ENCODE data around the gene A2ML1.
"Not testable (repeated sequence)": the region's sequence is repeated elsewhere in the genome, so short reads cannot be mapped to it uniquely, and the experiment has no call there.

A2ML1 gene

DNA sequence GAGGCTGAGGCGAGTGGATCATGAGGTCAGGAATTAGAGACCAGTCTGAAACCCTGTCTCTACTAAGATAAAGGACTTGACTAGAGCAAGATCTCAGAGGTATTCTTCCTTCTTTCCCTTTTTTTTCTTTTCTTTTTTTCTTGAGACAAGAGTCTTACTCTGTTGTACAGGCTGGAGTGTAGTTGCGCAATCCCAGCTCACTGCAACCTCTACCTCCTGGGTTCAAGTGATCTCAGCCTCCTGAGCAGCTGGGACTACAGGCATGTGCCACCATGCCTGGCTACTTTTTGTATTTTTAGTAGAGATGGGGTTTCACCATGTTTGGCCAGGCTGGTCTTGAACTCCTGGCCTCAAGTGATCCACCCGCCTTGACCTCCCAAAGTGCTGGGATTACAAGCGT lies 37.0 kb downstream of the A2ML1 start:
- not testable (repeated sequence) for DNase-seq

DNA sequence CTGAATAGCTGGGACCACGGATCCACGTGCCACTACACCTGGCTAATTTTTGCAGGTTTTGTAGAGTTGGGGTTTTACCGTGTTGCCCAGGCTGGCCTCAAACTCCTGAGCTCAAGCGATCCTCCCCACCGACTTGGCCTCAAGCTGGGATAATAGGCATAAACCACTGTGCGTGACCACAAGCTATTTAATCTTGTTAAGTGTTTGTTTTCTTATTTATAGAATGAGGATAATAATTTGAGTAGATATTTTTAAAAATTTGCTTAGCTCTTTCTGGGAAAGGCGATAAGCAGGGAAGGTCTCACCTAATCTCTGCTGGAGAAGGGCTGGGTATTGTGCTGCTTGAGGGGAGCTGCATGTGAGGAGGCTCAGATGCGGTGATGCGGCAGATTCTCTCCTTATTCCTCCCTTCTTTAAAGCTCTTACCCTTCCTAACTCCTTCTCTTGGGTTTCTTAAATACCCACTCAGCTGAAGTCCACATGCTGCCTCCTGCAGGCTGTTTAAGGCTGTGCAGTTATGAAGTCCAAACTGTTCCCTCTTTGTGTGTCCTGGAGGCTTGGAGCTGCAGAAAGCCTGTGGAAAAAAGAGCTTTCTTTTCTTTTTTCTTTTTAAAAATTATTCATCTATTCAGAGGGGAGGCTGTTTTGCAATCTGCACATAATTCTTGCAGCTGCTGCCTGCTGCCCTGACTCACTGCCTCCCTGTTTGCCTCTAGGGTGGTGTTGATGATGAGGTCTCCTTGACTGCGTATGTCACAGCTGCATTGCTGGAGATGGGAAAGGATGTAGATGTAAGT lies 37.9 kb downstream of the A2ML1 start:
- no peak for DNase-seq

DNA sequence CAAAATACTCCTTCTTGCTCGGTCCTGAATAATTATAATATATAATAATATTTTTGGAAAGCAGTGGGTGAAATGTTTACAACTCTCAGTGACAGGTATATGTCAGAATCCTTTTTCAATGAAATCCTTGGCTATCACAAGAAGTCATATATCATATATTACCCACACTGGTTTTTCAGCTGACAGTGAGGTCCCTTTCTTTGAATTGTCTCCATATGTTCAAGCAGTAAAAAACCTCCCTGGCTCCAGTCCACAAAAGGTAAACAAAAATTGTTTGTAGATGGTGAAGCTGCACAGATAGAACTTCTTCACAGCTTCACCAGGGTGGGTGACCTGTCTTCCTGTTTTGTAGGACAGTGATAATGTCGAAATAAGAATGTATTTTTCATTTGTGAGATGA lies 44.0 kb downstream of the A2ML1 start:
- no peak for DNase-seq

DNA sequence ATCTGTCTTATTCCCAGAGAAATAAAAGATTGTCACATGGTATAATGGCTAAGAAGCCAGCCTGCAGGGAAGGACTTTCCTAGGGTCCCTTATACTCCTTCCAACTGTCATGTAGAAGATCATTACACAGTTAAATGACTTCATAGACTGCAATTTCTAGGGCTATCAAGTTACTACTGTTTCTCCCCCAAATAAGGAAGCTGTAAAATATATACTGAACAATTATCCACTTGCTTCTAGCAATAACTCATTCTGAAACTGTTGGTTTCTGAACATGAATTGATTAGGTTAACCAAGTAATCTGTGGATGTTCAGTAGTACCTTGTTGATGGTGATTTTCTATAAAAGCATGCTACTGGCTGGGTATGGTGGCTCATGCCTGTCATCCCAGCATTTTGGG lies 44.6 kb downstream of the A2ML1 start:
- DNase-seq, result no peak

DNA sequence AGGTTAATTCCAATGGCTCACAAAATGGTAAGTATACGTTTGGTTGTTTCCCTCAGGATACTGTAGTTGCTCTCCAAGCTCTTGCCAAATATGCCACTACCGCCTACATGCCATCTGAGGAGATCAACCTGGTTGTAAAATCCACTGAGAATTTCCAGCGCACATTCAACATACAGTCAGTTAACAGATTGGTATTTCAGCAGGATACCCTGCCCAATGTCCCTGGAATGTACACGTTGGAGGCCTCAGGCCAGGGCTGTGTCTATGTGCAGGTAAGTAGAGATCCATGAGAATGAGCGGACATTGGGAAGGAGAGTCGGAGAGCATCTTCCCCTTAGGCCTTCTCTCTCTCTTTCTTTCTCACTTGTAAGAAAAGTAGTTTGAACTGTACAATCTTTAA lies 45.4 kb downstream of the A2ML1 start:
- no peak for DNase-seq

DNA sequence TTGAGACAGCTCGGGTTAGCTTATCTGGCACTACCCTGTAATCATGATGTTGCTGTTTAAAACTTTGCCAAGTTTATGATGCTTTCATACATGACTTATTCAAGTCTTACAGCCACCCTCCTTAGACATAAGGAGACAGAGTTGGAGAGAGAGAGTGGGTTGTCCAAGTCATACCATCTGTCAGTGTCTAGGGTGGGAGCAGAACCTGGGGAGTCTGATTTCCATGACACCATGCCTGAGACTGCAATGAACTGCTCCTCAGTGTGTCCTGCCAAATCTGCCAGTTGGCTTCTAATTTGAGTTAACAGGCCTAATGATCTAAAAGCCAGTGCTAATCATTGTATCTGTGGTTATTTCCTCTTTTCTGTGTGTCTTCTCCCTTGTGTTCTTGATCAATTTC lies 48.2 kb downstream of the A2ML1 start:
- no peak for DNase-seq

DNA sequence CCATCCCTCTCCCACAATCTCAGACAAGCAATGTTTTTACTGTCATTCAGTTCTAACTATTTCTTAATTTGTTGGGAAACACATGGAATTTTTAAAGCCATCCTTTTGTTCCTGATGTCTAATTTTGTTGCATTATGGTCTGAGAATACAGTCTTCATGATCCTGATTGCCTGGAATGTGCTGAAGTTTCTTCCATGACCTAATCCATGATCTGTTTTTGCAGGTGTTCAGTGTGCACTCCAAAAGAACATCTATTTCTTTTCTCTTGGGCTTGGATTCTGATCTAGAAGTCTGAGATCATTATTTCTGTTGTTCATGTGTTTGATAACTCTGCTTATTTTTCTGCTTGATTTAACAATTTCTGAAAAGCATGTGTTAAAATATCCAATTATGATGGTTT lies 48.6 kb downstream of the A2ML1 start:
- DNase-seq, result no peak

DNA sequence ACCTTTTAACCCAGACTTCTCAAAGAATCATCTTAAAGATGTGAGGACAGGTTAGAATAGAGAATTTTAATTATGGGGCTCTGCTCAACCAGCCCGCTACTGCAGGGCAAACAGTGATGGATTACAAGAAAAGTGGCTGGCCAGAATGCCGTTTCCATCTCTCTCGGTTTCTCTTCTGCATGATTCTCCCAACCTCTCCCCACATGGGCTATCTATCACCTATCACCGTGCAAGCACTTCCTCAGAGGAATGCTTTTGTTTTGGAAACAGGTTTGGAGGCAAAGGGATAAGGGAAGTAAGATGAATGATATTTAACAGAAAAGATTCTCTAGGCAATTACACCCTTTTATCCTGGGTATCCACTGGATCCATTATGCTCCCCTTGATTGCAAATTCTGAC lies 54.5 kb downstream of the A2ML1 start:
- no peak for DNase-seq

DNA sequence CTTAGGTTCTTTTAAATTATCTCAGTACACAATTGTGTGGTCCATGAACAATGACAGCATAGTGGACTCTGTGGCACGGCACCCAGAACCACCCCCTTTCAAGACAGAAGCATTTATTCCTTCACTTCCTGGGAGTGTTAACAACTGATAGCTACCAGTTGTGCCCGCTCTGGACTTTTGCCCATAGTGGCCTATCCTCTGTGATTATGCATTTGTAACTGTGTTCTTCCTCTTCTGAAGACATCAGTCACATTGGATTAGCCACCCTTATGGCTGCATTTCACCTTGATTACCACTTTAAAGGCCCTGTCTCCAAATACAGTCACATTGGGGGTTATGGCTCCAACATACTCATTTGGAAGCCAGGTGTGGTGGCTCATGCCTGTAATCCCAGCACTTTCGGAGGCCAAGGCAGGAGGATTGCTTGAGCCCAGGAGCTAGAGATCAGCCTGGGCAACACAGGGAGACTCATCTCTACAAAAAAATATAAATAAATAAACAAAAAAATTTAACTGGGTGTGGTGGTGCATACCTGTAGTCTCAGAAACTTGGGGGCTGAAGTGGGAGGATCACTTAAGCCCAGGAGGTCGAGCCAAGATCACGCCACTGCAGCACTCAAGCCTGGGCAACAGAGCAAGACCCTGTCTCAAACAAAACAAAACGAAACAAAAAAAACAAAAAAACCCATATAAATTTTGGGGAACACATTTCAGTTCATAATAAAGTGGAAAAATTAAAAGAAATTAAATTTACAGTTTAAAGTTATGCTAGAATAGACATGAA lies 64.3 kb downstream of the A2ML1 start:
- DNase-seq, result no peak

DNA sequence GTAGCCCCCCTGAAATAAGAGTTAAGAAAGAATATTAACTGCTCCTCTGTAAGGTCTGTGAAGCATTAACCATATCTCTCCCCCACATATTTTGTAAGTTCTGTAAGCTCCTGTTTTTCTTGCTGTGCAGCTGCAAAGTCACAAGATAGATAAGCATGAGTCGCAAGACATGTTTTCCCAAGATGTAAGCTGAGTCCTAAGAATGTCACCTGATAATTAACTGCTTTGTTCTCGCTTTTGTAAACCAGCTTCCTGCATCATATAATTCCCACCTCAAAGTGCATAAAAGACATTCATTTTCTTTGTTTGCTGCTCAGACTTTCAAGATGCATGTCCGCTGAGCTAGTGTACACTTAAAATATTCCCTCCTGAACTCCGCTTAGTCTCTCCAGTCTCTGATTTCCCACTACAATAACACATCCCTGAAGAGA lies 64.9 kb downstream of the A2ML1 start:
- no peak for DNase-seq

DNA sequence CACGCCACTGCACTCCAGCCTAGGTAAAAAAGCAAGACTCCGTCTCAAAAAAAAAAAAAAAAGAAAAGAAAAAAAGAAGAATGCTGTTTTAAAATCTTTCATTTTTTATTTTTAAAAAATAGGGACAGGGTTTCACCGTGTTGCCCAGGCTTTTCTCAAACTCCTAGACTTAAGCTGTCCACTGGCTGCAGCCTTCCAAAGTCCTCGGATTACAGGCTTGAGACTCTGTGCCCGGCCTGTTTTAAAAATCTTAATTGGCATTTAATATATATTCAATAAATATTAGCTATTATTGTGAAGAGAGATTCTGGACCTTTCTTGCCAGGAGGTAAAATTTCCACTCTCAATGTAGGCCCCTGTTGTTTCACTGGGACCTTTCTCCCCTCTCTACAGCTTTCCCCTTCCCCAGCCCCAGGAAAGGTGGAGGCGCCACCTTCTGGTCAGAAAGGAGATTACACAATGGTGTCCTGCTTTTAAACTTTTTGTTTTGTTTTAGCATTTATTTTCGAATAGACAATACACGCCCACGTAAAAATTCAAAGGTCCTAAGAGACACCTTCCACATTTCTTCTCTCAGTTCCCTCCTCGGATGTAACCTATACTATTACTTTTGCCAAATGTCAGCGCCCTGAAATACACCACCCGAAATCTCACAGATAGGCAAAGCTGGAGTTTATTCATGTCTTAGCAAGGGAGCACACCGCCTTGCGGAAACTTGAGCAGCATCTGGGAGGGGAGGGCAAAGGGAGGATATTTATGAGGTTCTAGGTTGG lies 68.1 kb downstream of the A2ML1 start:
- DNase-seq, result peak; percentile 21

DNA sequence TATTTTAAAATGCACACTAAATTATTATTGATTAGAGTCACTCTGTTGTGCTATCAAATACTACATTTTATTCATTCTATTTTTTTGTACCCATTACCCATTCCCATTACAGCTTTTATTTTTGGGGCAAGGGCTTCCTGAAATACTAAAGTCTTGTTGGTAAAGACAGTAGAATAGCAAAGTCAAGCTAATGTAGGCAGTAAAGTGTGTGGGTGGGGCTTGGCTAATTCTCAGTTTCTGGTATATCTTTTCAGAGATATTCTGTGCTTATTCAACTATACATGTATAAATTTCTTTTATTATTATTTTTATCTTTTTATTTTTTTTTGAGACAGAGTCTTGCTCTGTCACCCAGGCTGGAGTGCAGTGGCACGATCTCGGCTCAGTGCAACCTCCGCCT lies 69.6 kb downstream of the A2ML1 start:
- DNase-seq, result no peak

DNA sequence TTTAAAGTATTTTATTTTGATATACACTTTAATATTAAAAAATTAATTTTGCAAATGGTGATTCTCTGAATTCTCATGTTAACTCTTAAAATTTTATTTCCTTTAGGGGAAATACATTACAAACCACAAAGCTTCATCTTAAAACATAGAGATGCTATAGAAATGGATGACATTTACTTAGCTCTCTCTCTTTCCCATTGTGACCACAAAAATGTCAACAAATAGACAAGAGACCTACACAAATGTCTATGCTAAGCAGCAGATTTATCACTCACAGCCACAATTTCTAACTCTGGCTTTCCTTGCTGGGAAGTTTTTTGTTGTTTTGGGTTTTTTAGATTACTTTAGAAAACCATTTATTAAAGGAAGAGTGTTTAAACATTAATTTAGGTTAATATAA lies 72.0 kb downstream of the A2ML1 start:
- DNase-seq, result no peak

DNA sequence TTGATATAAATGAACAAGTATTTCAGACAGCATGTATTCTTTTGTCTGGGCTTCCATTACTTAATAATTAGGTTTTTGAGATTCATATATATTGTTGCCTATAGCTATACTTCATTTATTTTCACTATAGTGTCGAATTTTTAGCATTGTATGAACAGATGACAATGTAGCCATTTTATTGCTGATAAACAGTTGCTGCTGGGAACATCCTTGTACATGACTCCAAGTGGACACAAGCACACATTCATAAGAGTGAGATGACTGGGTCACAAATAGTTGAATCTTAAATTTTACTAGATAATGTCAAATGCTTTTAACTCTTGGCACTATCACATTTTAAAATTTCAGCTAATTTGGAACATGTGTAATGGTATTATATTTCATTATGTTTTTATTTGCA lies 72.6 kb downstream of the A2ML1 start:
- DNase-seq, result no peak

DNA sequence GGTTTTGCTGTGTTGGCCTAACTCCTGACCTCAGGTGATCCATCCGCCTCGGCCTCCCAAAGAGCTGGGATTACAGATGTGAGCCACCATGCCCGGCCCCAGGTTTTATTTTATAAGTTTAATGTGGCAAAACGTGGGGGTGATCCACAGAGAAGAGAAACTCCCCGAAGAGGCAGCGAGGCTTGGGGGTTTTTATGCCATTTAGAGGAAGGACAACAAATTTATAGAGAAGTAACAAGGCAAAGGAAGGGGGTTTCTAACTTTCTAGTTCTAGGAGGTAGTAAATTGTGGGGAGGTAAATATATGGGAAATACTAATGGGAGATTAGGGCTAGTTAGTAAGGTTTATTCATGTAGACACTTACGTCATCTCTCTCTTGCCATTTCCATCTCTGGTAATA lies 74.7 kb downstream of the A2ML1 start:
- DNase-seq, result no peak

DNA sequence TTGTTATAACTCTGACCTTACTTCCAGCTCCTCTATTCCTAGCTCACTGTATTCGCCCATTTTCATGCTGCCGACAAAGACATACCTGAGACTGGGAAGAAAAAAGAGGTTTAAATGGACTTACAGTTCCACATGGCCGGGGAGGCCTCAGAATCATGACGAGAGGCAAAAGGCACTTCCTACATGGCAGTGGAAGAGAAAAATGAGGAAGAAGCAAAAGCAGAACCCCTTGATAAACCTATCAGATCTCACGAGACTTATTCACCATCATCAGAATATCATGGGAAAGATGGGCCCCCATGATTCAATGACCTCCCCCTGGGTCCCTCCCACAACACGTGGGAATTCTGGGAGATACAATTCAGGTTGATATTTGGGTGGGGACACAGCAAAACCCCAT lies 77.4 kb downstream of the A2ML1 start:
- no peak for DNase-seq

DNA sequence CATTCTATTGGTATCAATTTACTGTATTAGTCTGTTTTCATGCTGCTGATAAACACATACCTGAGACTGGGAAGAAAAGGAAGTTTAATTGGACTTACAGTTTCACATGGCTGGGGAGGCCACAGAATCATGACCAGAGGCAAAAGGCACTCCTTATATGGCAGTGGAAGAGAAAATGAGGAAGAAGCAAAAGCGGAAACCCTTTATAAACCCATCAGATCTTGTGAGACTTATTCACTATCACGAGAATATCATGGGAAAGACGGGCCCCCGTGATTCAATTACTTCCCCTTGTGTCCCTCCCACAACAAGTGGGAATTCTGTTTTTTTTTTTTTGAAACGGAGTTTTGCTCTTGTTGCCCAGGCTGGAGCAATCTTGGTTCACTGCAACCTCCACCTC lies 80.3 kb downstream of the A2ML1 start:
- DNase-seq, result not testable (repeated sequence)

DNA sequence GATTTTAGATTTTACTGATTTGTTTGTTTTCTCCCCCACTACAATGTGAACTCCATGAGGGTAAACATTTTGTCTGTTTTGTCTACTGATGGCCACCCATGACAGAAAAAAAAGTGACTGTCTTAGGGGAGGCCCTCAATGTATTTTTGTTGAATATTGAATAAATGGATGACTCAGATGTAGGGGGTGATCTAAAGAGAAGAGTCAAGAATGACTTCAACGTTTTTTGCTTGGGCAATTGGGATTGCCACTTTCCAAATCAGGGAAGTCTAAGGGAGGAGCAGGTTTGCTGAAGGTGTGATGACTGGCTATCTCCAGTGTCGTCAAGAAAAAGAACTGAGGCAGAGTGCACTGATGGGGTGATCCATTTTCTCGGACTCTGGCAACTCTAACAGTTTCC lies 81.2 kb downstream of the A2ML1 start:
- no peak for DNase-seq

DNA sequence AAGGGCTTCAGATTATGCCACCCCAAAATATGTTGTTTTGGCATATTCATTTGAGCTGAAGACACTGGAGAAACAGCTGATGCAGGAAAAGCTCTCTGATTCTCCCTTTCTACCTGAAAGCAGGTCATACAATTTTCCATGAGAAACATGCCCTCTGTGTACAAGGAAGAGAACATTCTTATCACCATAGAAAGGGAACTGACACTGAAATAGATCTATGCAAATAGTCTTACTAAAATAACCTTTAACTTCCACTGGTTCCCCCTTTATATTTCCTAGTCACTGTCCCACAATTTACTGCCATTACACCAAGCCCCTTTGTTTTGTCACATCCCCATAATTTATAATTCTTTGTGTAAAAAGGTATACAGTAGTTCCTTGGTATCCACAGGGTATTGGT lies 82.2 kb downstream of the A2ML1 start:
- no peak for DNase-seq

DNA sequence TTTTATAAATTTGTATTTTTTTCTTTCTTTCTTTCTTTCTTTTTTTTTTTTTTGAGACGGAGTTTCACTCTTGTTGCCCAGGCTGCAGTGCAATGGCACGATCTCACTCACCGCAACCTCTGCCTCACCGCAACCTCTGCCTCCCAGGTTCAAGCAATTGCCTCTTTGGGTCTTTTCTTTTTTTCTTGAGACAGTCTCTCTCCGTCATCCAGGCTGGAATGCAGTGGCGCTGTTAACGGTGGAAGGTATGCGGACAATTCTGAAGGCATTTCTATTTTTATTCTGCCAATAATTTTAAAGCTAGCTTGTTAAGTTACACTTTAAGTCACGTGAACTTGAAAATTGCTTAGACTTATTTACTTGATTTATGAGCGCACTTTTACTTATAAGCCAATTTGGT lies 83.1 kb downstream of the A2ML1 start:
- DNase-seq, result no peak

DNA sequence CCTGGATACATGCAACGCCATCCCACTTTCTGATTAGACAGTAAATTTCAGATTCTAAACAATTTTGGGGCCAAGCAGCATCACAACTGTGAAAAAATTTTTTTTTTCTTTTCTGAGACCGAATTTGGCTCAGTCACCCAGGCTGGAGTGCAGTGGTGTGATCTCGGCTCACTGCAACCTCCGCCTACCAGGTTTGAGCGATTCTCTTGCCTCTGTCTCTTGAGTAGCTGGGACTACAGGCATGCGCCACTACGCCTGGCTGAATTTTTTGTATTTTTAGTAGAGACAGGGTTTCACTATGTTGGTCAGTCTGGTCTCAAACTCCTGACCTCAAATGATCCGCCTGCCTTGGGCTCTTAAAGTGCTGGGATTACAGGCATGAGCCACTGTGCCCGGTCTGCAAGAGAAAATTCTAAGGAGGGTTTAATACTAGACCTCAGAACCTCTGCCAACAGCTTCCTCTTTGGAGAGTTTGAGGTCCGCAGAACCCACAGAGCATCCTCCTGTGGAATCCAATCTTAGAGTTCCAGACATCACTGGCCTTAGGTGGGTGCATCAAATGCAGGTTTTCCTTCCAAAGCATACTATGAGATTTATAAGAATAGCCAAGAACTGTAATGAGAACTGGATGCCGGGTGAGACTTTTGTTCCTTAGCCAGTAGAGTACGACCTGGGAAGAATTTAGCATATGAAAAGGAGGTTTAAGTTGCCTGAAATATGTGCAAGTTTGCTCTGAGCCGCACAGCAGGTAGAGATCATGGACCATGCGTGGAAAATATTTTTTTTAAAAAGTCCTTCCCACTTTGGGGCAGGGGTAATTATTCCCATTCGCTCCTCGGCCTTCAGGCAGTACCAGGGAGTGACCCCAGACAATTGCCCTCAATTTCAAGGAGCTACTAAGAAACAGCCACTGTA lies 84.1 kb downstream of the A2ML1 start:
- DNase-seq, result no peak

DNA sequence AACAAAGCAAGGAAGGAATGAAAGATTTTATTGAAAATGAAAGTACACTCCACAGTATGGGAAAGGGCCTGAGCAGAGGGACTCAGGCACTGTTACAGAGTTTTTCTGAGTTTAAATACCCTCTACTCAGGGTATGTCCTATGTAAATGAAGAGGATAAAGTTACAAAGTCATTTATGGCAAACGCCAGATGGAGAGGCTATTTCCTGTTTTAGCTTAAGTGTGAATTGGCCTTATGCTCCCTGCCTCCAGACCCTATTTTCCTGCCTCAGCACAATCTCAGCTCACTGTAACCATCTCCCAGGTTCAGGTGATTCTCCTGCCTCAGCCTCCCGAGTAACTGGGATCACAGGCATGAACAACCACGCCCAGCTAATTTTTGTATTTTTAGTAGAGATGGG lies 85.1 kb downstream of the A2ML1 start:
- no peak for DNase-seq

DNA sequence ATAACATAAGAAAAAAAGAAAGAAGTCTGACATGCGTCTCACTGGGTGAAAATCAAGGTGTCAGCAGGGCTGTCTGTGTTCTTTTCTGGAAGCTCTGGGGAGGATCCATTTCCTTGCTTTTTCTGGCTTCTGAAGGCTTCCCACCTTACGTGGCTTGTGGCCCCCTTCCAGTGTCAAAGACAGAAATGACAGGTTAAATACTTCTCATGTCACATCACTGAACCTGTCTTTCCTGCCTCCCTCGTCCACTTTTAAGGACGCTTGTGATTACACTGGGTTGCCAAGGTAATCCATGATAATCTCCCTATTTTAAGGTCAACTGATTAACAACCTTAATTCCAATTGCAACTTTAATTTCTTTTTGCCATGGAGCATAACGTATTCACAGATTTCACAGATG lies 87.3 kb downstream of the A2ML1 start:
- no peak for DNase-seq

Data from NCI-H1436 (cell line).